Measurements from ENCODE around the gene DYNLT4.
A peak's percentile ranks its signal among the peaks of the same experiment; 100 is the strongest.
"Not testable (repeated sequence)": the region's sequence is repeated elsewhere in the genome, so short reads cannot be mapped to it uniquely, and the experiment has no call there.

Gene DYNLT4

GRCh38 chr1:44808938-44809917 lies 2.1 kb upstream of the DYNLT4 start:
- no peak for DNase-seq (ENCODE audit: low spot score)

GRCh38 chr1:44808063-44808937 lies 1.1 kb upstream of the DYNLT4 start, which contains the start of gene BTBD19:
BTBD19 (plus strand) TSS chr1:44808523; CDS start chr1:44808821, 298 bp downstream.
- DNase-seq (ENCODE audit: low spot score), result no peak

DNA sequence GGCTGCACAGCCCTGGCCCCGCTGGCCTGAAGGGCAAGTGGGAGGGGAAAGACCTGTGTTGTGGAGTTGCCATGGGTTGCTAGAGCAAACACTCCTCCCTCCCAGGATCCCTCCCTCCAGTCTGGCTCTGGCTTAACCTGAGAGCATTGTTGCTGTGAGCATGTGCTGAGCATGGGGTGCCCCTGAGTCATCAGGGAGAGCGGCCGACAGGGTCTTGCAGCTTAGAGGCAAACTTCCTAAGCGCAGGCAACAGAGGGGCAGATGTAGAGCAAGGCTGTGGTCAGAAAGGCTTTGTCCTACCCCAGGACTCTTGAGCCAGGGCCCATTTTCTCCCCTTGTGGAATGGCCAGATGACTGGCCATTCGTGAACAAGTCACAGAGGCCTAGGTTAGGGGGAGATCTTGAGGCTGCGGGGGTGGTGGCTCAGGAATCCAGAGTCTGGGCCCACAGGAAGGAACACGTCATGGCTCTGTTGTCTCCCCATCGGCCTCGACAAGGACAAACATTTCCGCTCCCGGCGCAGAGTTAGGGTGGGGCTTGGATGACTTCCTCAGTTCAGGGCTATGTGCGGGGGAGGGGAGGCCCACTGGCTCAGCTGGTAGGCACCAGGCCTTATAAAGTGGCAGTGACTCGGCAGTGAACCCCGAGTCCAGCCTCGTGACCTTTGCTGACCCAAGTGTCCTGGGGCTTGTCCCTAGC lies 362 bp upstream of the DYNLT4 start:
- peak; percentile 92 for DNase-seq (ENCODE audit: low spot score)

DNA sequence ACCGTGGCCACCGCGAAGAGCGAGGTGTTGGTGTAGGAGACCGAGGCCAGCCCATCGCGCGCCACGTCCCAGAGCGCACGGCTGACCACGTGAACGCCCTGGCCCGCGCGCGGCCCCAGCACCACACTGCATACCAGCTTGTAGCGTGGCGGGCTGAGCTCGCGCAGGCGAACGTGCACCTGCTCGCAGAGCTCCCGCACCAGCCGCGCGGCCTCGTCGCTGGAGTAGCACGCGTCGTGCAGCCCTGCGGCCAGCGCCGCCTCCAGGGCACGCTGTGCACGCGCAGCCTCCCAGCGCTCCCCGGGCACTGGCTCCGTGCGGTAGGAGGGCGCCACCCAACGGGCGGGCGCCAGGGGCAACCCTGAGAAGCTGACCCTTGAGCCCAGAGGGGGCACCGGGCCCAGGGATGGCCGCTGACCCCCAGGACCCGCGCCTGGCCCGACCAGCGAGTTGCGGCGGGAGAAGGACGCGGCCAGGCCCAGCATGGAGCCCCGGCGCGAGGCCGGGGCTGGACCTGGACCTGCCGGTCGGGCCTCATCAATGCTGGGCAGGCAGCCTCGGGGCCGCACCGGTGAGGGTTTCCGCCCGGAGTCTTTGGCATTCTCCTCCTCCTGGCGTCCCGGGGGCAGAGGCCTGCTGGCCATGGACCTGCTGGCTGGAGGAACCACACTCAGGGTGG lies 987 bp downstream of the DYNLT4 start:
- DNase-seq (ENCODE audit: low spot score), result no peak

GRCh38 chr1:44805311-44806024 lies 1.7 kb downstream of the DYNLT4 start:
- no peak for DNase-seq (ENCODE audit: low spot score)

- no peak for DNase-seq (ENCODE audit: low spot score)
Measured at GRCh38 chr1:44803312-44804095, 3.6 kb downstream of the DYNLT4 start.

GRCh38 chr1:44803062-44803311 lies 4.2 kb downstream of the DYNLT4 start:
- no peak for DNase-seq (ENCODE audit: low spot score)

DNA sequence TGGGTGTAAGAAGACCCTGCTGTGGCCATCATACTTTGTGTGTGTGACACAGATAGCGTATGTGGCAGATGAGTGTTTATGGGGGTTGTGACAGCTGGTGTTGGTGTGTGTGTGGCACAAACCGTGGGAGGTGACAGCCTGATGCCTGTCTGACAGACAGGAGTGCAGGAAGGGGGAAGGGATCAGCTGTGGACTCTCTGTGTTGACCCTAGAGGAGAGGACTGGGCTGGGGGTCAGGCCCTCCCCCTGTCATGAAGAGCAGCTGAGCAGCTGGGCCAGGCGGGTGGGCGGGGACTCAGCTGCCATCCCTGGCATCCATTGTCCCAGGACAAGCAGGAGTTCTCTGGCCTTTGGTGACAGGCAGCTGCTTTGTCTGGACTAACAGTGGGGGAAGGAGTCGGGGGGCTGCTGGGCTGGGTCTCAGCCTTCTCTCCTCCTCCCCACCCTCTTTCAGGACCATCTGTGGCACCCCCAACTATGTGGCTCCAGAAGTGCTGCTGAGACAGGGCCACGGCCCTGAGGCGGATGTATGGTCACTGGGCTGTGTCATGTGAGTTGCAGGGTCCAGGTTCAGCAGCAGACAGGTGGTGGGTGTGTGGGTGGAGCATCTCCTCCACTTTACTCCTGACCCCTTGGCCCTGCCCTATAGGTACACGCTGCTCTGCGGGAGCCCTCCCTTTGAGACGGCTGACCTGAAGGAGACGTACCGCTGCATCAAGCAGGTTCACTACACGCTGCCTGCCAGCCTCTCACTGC lies 4.7 kb downstream of the DYNLT4 start:
- DNase-seq (ENCODE audit: low spot score), result no peak

GRCh38 chr1:44801491-44802305 lies 5.5 kb downstream of the DYNLT4 start:
- no peak for DNase-seq (ENCODE audit: low spot score)

DNA sequence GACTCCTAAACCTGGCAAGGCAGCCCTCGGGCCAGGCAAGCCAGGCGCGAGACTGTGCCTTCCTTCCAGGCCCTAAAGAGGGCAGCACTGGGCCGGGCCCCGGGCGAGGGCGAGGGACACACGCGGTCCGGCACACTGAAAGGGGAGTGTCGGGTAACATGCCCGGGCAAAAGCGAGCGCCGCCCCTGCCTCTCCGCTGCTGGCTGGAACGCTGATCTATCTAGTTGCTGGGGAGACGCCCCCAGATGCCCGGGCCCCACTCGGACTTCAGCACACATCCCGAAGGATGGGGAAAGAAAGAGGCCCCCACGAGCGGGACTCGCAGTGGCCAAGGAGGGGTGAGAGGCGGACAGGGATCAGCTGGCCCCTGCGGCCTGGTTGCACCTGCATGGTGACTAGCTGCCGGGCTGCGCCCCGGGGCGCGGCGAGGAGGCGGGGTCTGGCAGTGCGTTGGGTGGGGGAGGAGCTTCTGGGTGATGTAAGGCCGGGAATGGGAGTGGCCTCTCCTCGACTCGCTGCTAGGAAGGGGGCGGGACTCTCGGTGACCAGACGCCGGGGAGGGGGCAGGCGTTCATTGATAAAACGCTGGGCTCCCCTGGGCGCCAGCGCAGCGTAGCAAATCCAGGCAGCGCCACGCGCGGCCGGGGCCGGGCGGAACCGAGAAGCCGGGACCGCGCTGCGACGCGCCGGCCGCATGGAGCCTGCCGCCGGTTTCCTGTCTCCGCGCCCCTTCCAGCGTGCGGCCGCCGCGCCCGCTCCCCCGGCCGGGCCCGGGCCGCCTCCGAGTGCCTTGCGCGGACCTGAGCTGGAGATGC lies 7.2 kb downstream of the DYNLT4 start, which contains the start of gene PLK3:
Gene PLK3 (plus strand): TSS at position 608 of the 815 bp plus-strand sequence. CDS start 87 bp downstream, at position 695.
- peak; percentile 98 for DNase-seq (ENCODE audit: low spot score)

DNA sequence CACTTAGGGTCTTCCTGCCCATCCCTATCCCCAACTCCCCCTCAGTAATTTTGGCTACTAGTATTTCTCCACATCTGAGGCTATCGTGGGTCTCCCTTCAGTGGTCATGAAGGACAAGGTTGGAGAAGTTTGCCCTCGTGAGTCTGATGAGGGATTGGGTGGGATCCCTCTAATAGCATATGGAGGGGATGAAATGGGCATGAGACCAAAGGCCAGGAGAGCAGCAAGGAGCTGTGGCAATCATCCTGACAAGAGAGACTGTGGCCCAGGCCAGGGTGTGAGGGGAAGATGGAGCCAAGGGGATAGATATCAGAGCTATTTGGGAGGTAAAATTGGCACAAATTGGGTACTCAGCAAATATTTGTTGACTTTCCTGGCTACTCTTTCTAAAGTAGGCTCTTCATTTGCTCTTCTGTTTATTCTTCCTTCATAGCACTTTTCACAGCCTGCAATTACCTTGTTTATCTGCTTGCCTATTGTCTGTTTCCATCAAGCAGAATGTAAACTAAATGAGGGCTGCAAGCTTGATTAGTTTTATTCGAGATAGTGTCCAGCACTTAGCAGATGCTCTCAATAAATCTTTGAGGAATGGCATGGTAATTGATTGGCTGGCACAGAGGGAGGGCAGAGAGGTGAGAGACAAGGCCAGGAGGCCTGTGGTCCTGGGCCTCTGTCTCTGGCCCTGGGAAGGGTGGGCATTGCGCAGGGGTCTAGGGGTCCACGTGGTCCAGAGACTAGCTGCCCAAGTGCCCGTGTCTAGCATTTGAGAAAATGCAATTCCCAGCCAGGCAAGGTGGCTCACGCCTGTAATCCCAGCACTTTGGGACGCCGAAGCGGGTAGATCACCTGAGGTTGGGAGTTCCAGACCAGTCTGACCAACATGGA lies 8.4 kb downstream of the DYNLT4 start:
- no peak for DNase-seq (ENCODE audit: low spot score)

DNA sequence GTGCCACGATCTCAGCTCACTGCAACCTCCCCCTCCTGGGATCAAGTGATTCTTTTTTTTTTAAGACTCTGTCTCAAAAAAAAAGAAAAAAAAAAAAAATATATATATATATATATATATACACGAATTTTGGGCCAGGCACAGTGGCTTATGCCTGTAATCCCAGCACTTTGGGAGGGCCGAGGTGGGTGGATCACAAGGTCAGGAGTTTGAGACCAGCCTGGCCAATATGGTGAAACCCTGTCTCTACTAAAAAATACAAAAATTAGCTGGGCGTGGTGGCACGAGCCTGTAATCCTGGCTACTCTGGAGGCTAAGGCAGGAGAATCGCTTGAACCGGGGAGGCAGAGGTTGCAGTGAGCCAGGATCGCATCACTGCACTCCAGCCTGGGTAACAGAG lies 9.3 kb downstream of the DYNLT4 start:
- not testable (repeated sequence) for DNase-seq (ENCODE audit: low spot score)

- no peak for DNase-seq (ENCODE audit: low spot score)
Measured at GRCh38 chr1:44792736-44793502, 14.2 kb downstream of the DYNLT4 start.

DNA sequence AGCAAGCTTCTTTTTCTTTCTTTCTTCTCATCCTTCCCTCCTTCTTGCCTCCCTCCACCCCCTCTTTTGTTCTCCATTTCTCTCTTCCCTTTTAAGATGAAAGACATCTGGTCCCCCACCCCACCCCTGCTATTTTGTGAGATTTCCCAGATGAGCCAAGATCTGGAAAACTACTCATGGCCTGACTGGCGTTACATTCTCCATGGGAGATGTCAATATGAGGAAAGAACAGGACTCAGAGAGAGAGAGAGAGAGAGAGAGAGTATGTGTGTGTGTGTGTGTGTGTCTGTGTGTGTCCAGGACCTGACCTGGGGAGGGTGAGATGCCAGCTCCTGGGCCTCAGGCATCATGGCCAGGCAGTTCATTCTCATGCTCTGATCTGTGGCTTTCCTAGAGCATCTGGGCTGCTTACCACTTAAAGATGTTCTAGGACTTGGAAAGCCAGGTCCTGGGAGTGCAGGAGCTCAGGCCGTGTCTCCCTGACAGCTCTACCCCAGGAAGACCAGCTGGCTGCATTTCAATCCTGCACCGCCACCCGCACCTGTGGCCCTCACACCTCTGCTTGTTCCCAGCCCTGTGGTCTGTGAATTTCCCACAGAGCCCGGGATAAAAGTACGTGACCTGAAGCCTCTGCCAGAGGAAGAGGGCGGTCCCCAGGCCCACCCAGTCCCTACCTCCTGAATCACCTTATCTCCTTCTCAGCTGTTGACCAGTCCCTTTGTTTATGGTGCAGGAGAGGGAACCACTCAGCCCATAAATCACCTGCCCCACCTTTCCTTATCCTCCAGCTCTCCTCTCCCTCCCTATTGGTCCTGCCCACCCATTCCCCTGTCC lies 16.0 kb downstream of the DYNLT4 start:
- DNase-seq (ENCODE audit: low spot score), result peak; percentile 68

Measured in LoVo (cell line).